TTC549 (cell line): ENCODE measurements around the gene PXK.
"Not testable (repeated sequence)": the region's sequence is repeated elsewhere in the genome, so short reads cannot be mapped to it uniquely, and the experiment has no call there.

Experiments
- FAIRE-seq: peaks from 2 replicates; lab custom pipeline; 2012; peaks lifted over from hg19 to GRCh38; lab: Jason Lieb, UNC

PXK gene

DNA sequence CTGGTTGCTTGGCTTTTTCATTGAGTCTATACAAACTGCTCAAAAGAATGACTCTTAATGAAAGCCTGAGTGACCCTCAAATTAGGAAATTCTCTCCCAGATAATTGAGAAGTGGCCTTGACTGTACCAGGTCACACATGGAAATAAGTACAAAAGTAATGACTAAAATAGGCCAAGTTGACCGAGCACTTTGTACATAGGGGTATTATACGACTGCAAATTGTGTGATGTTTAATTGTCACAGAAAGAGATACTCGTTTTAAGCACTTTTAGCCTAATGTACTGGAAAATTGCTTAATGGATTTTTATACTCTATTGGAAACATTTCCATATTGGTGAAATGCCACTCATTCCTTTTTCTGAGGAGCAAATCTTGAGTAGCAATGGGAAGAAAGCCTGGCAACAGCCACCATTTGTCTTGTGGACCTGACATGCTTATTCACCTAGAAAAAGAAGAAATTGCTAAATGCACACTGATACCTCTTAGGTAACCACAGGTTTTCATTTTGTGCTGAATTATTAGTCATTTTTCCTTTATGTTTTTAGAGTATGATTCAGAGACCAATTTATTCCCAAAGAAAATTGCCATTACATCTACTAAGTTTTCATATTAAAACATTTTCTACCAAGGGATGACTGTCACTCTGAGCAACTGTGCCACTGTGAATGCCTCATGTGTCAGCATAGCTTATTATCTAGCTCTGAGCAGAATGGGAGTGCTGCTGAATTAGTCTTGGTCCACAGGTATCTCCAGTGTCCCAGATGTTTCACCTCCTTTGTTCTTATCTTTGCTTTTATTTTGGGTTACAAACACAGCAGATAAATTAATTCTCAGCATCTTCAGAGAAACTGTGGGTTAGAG, 8.9 kb upstream of the PXK start:
- FAIRE-seq = no peak

DNA sequence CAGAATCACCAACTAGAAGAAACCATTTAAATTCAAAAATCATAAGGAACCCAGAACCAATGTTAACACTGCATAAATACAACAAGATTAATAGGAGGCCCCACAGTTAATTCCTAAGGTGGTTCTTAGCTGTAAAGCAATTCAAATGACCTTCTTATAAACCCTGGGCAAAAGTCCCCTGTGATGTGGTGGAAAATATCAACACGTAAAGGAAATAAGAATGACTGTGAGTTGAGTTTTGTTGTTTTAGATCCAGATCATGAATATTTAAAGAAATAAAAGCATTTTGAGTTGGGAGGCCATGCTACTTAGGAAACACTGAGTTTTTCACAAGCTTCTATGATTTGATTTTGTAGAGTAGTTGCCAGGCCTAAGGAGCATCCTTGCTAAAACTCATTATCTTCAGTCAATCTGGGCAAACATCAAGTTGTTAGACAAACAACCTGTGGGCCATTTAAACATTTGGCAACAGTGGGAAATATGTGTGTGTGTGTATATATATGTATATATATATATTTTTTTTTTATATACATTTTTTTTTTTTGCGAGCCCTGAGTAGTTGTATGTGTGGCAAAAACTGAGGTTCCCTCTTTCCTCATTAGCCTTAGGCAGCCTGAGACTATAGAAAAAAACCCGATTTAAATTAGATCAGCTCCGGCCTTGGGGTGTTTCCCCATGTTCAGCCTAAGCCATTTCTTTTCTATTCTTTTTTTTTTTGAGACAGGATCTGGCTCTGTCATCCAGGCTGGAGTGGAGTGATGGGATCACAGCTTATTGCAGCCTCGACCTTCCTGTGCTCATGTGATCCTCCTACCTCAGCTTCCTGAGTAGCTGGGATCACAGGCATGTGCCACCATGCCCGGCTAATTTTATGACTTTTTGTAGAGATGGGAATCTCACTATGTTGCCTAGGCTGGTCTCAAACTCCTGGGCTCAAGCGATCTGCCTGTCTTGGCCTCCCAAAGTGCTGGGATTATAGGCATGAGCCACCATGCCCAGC, 8.0 kb upstream of the PXK start:
- FAIRE-seq = no peak

DNA sequence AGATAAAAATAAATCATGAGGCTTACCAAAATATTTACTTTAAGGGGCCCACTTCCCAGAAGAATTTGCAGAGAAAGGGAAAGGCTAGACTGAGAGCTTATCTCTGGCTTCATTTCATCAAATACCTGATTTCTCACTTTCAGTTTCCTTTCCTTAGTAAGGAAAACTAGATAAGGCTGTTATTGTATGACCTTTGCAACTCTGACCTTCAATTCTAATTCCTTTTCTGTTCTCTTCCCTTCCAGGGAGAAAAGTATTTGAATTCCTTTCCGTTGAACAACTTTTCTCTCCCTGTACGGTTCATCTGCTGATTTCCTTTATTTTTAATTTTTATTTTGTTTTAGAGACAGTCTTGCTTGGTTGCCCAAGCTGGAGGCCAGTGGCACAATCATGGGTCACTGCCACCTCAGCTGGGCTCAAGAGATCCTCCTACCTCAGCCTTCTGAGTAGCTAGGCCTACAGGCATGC, 7.1 kb upstream of the PXK start:
- FAIRE-seq = no peak

DNA sequence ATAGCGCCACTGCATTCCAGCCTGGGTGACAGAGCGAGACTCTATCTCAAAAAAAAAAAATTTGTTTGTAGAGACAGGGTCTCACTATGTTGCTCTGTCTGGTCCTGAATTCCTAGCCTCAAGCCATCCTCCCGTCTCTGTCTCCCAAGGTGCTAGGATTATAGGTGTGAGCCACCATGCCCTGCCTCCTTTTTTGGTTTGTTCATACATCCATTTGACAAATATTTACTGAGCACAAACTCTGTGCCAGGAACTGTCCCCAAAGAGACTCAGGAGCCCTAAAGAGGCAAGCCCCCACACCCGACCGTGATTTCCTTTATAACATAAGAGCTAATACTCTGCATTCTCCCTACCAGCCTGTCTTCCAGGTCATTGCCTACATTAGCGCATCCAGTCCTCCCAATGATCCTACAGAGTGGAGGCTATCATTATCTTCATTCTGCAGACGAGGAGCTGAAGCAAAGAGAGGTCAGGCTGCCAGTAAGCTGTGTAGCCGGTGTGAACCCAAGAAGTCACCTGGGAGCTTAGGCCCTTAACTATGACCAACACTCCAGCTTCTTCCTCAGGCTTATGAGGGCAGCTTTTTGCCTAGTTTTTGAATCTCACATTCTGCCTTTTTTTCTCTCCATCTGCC, 6.3 kb upstream of the PXK start:
- no peak for FAIRE-seq

DNA sequence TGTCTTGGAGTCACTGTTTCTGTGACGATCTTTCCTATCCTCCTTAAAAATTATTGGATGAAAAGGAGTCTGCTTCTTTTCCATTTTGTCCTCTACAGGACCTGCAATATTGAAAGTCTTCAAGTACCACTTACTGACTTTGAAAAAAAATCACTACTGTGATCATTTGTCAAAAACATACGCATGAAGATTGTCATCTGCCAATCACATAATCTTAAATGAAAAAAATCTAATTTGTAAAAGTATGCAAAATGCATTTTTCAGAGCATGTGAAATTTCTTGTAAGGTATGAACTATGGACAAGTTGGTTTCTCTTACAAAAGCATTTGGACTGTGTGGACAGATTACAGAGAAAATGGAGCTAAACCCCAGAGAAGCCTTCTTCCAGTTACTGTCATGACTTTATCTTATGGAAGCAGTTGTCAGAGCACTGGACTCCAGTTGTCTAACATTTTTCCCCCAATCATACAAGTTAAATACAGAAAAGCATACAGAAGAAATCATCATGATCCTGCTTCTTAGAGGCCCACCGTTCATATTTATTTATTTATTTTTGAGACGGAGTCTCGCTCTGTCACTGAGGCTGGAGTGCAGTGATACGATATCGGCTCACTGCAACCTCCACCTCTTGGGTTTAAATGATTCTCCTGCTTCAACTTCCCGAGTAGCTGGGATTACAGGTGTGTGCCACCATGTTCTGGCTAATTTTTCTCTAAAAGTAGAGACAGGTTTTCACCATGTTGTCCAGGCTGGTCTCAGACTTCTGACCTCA, 3.4 kb upstream of the PXK start:
- no peak for FAIRE-seq

DNA sequence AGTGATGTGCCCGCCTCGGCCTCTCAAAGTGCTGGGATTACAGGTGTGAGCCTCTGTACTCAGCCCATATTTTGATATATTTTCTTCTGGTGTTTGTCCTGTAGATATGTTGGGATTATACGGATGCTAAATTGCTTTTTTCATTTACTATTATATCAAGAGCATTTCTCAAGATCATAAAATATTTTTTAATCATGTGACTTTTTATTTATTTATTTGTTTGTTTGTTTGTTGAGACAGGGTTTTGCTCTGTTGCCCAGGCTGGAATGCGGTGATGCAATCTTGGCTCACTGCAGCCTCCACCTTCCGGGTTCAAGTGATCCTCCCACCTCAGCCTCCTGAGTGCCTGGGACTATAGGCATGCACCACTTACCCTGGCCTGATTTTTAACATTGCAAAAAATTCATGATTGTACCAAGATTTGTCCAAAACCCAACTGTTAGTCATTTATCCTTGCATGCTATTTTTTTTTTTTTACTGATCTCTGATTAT, 2.7 kb upstream of the PXK start:
- FAIRE-seq = no peak

DNA sequence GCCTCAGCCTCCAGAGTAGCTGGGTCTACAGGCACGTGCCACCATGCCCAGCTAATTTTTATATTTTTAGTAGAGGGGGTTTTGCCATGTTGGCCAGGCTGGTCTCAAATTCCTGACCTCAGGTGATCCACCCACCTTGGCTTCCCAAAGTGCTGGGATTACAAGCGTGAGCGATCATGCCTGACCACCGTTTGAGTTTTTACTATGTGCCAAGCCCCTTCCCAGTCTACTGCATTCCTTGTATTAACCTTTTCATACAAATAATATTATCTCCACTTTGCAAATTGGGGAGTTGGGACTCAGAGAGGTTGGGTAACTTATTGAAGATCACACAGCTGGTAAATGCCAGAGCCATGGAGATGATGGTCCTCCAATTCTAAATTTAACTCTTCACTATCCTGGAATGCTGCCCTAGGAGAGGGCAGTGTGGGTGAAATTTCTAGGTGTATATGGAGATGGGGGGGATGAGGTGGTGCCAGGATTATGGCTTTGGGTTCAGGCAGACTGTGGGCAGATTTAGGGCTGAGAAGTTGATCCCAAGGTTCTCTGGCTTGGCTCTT, 1.0 kb upstream of the PXK start:
- FAIRE-seq = no peak

DNA sequence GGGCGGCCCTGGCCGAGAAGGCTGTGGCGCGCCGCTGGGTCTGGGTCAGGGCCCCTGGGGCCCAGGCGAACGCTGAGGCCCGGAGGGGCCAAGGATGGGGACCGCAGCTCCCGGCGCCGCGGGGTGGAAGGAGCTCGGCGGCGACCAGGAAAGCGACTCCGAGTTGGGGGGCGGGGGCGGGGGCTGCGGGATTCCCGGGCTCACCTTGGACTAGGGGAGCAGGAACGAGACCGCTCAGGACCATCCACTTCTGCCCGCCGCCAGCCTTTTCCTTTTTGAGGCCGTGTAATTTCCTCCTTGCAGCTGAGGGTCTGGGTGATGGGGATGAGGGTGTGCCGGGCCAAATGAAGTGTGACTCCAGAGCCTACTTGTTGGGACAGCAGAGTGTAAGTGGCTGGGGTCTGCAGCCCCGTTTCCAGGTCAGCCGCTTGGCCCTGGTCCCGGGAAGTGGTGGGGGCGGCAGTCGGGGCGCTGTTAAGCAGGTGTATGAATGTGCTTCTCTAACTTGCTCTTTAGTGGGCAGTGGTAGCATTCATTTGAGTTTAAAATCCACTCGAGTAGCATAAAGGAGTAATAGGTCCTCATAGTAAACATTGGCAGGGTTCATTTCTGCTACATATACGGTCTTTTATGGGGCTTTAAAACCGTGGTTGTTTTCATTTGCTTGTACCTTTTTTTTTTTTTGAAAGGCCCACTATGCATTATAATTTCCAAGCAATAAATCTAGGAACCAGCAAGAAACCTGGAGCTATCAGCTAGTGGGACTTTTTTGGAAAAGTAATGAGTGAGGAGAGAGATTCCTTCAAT, 717 bp downstream of the PXK start:
- no peak for FAIRE-seq

DNA sequence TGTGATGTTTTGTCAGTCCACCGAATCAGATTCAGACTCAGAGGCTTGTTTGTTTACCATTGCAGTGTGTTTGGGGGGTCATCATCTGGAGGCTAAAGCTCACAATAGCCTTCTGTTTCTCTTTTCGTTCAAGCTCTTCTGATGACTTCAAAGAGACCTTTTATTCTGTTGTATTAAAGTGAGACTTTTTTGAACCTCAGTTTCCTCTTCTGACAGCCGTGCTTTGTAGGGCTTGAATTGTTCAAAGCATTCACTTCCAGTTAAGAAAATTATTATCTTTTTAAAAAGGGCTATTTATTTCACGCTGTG, 1.3 kb downstream of the PXK start:
- FAIRE-seq = no peak

DNA sequence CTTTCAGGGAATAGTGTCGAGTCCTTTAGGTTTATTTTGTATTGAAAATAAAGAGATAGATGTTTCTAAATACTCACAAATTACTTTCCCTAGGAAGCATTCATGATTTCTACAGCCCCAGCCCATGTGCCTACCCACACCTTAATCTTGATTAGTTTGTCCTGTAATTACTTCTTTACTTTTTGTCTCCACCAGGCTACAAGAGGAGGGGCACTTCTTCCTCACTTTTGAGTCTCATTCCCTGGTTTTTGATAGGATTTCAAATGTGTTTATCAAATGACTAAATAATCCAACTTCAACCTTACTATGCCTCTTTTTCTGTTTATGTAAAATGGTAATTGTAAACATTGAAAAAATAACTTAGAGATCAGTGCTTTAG, 1.8 kb downstream of the PXK start:
- FAIRE-seq = no peak

DNA sequence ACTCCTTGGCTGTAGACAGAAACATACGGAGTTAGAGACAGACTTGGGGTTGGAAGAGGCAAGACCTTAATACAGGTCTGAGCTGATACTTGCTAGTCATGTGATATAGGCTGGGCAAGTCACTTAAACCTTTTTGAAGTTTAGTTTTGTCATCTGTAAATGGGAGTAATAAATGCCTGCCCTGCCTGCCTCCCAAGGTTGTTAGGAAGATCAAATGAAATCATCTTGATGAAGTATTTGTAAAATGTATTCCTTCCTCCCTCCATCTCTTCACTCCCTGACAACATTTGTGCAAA, 2.9 kb downstream of the PXK start:
- FAIRE-seq = no peak

DNA sequence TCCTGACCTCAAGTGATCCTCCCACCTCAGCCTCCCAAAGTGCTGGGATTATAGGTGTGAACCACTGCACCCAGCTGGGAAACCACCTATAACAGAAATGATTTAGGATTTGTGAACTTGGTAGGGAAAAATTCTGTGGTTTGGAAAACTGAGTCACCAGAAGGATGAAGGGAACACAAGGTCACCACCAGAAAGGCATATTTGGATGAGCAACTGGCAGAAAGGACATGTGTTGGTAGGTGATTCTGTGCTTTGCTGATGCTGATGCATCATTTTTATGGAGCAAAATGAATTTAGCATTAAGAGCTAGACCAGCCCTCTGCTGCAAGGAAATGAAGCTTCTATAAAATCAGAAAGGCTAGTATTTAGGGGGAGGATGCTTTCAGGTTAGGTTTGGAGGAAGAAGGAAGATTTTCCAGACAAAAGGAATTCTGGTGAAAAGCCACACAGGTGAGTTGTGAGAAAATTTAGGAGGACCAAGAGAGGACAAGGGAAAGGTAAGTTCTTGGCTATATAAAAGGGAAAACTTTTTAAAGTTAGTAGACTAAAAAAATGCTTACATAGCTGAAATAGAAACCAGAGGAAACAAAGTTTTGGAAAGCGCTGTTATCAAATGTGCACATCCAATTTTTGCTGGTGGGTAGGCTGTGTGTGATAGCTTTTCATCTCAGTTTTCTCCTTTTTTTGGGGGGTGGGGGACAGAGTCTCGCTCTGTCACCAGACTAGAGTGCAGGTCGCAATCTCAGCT, 3.6 kb downstream of the PXK start:
- no peak for FAIRE-seq

DNA sequence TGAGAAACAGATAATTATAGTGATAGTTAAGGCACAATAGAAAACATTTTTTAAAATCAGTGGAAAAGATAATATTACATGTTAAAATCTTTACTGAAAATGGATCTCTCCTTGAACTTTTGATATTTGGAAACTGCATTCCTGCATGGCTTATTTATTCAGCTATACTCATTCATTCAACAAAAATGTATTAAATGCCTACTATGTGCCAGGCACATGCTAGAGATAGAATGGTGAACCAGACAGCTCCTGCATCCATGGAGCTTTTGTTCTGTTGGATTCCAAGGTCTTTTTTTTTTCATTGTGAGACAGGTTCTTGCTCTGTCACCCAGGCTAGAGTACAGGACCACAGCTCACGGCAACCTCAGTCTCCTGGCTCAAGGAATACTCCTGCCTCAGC, 4.5 kb downstream of the PXK start:
- no peak for FAIRE-seq

DNA sequence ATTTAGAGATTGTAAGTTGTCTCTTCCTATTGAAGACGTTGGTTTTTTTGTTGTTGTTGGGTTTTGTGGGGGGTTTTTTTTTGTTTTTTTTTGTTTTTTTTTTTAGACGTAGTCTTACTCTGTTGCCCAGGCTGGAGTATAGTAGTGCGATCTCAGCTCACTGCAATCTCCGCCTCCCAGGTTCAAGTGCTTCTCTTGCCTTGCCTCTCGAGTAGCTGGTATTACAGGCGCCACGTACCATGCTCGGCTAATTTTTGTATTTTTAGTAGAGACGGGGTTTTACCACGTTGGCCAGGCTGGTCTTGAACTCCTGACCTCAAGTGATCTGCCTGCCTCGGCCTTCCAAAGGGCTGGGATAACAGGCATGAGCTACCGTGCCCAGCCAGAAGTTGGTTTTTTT, 6.5 kb downstream of the PXK start:
- not testable (repeated sequence) for FAIRE-seq

DNA sequence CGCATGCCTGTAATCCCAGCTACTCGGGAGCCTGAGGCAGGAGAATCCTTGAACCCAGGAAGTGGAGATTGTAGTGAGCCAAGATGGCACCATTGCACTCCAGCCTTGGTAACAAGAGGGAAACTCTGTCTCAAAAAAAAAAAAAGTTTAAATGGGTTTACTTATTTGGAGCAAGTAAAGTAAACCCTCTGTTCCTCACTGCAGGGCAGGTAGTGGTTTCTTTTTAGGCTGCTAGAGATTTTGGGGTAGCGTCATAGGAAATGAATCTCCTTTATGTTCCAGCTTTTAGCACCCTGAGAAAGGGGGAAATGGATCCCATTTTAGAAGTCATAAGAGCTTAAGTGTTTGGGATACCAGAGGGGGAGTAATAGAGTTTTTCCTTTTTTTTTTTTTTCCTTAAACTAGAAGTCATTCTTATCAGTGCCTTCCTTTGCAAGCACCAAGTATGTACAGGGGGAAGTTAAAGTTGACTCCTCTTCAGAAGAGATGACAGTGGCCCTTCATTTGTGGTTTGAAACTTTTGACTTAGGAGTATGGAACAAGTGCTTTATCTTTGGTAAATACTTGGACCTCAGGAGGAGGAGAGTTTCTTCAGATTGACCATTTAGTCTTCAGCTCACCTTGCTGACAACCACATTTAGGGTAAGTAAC, 8.0 kb downstream of the PXK start:
- FAIRE-seq = no peak

DNA sequence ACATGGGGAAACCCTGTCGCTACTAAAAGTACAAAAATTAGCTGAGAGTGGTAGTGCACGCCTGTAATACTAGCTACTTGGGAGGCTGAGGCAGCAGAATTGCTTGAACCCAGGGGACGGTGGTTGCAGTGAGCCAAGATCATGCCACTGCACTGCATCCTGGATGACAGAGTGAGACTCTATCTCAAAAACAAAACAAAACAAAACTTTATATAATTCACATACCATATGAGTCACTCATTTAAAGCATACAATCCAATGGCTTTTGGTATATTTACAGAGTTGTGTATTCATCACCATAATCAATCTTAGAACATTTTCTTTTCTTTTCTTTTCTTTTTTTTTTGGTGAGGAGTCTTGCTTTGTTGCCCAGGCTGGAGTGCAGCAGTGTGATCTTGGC, 8.7 kb downstream of the PXK start:
- no peak for FAIRE-seq

DNA sequence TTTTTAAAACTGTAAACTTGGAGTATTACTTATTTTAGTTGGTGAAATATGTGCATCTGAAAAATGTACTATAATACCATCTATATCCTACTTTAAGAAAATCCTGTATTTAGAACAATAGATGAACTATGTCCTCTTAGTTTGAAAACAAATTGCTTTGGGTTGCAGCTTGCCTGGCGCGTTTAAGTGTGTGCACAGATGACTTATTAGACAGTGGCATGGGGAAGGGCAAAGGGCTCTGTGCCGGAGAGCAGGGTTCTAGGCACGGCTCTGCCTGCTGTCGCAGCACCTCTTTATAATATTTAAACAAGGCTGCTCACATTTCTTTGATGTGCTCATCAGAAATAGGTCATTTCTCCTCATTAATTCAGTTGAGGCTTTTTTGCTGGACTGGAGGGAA, 10.0 kb downstream of the PXK start:
- FAIRE-seq = no peak

DNA sequence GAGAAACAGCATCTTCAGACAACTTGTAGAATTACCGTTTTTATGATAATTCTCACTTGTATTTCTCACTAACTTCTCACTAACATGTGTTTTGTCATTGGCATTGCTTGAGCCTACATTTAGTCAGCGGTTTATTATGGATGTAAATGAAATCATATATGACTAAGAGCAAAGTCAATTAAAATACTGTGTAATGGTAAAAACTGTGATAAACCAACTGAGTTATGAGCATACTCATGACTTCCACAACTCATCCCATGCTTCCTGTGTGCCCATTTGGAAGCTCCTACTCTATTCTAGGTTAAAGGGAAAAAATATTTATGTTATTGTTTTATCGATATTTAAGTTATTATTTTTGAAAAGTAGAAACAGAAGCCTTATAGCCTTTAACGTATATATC, 12.8 kb downstream of the PXK start:
- no peak for FAIRE-seq

DNA sequence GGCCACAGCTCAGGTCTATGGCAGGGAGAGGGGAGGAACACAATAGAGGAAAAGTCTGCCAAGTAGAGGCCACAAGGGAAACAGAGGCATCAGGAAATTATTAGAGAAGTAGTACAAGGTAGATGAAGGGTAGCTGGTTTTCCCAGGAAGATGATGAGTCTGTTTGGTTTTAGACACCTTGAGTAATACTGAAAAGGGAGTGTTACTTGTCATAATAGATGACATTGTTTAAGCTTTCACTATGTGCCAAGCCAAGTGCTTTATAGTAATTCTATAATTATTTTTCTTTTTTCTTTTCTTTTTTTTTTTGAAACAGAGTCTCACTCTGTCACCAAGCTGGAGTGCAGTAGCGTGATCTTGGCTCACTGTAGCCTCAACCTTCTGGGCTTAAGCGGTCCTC, 13.7 kb downstream of the PXK start:
- FAIRE-seq = no peak

DNA sequence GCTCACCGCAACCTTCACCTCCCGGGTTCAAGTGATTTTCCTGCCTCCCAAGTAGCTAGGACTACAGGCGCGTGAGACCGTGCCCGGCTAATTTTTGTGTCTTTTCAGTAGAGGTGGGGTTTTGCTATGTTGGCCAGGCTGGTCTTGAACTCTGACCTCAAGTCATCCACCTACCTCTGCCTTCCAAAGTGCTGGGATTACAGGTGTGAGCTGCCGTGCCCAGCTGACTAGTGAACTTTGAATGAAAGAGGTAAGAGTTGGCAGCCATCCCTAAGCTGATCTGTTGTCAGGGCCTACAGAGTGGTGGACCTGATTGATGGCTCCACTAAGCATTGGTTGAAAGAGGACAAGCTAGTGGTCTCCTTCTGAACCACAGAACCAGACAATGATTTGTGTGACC, 15.3 kb downstream of the PXK start:
- FAIRE-seq = no peak
